HAP-1 (cell line): ENCODE results near the gene PTPRN2.
"Not testable (repeated sequence)": the region's sequence is repeated elsewhere in the genome, so short reads cannot be mapped to it uniquely, and the experiment has no call there.

Experiments
- DNase-seq, 2 experiments: peaks; one replicate each; pipeline ENCODE4 v3.0.0-alpha.2; 2016 to 2020; ENCODE audit warnings: low spot score in 2 of 2
- H3K27me3 ChIP-seq: fragments of 250-450 bp; sonication (Bioruptor Pico); 2 replicates; pipeline ENCODE4 v1.5.1; 2020; ENCODE audit warnings: low read depth, mild to moderate bottlenecking, moderate library complexity
- H3K36me3 ChIP-seq: fragments of 250-450 bp; sonication (Bioruptor Pico); replicated peaks from 2 replicates; pipeline ENCODE4 v1.5.1; 2020; ENCODE audit warnings: mild to moderate bottlenecking
- H3K4me1 ChIP-seq: fragments of 250-450 bp; sonication (Bioruptor Pico); 2 replicates; pipeline ENCODE4 v1.5.1; 2020; ENCODE audit warnings: mild to moderate bottlenecking
- H3K4me3 ChIP-seq: fragments of 250-450 bp; sonication (Bioruptor Pico); 2 replicates; pipeline ENCODE4 v1.5.1; 2020; ENCODE audit warnings: mild to moderate bottlenecking, moderate library complexity
- H3K9me3 ChIP-seq: fragments of 250-450 bp; sonication (Bioruptor Pico); 2 replicates; pipeline ENCODE4 v1.5.1; 2020; ENCODE audit warnings: mild to moderate bottlenecking, moderate library complexity
- in situ Hi-C: fragments of 300-500 bp; cut with MboI; formaldehyde crosslinking; loops from 3 replicates; pipeline ENCODE4 v1.14.3; 2020; ENCODE audit warnings: low sequenced_read_pairs, inconsistent platforms, mixed read lengths

Gene PTPRN2

DNA sequence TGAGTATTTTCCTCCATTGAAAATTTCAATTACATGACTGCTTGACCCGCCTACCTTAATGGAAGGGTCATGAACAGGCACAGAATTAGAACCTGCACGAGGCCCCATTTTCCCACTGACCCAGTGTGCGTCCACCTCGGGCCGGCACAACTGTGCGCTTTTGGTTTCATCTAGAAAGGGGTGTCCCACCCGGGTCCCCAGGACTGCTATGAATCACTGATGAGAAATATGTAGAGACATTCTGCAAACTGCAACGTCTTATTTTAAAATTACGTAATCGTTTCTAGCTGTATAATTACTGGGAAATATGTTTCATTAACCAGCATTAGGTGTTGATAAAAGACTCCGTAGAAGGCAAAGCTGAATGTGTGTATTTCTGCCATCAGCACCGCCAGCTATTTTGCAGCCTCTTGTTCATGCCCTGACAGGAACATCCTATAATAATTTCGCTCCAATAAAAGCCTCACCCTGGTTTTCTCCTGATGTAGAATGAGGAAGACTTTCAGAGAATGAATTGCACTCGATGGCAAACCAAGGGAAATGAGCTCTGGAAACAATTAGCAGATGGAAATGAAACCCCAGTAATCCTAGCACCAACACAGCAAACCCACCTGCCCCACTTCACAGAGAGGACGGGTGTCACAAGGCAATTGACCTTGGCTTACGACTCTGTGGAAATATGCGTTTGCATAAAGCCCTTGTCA lies 688.7 kb downstream of the PTPRN2 start:
- no peak for DNase-seq
- Histone ChIP-seq H3K9me3 (no peaks in the 10 kb centered on the region), H3K36me3 (no peaks in the 10 kb centered on the region), H3K4me1 (no peaks in the 10 kb centered on the region), H3K27me3 (no peaks in the 10 kb centered on the region), H3K4me3 (no peak overlapping the region)
- in situ Hi-C loops = no loop called here

DNA sequence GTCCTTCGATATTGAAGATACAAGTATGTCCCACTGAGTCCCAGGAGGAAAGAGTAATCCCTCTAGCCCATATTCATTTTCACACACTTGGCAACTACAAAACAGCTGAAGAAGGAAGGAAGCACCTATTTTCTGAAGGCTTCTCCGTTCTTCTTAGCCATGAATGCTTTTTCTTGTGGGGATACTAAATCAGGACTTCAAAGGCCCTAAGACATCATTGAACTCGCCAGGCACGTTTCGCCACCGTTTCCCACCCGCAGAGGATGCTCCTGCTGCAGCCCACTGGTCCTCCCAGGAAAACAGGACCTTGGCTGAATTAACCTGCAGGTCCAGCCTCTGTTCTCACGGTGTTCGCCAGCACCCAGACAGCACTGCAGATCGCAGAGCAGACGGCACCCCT lies 689.4 kb downstream of the PTPRN2 start:
- in situ Hi-C loops = no loop called here
- H3K27me3 ChIP-seq = no peaks in the 10 kb centered on the region
- no peaks in the 10 kb centered on the region for H3K9me3 ChIP-seq
- no peaks in the 10 kb centered on the region for H3K4me1 ChIP-seq
- no peak overlapping the region for H3K4me3 ChIP-seq
- H3K36me3 ChIP-seq = no peaks in the 10 kb centered on the region
- no peak for DNase-seq

DNA sequence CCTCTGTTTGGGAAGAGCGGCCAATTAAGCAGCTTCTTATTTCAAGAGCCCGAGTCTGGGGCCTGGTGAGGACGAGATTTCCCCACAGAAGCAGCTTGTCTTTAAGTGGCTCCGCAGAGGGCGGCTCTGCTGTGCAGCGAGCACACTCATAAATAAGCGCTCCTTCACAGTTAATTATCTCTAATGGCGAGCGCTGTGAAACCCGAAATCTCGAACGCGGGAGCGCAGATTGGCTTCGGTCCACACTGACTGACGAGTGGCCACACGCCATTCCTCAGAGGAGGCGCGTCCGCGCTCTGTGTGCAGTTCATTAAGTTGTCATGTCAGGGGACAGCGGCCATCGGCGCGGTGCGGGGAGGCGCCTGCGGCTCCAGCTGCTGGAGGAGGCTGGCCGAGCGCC lies 689.9 kb downstream of the PTPRN2 start:
- no peak for DNase-seq
- no peaks in the 10 kb centered on the region for H3K4me1 ChIP-seq
- no peaks in the 10 kb centered on the region for H3K27me3 ChIP-seq
- no peak overlapping the region for H3K4me3 ChIP-seq
- no peaks in the 10 kb centered on the region for H3K9me3 ChIP-seq
- no peaks in the 10 kb centered on the region for H3K36me3 ChIP-seq
- in situ Hi-C loops = no loop called here

DNA sequence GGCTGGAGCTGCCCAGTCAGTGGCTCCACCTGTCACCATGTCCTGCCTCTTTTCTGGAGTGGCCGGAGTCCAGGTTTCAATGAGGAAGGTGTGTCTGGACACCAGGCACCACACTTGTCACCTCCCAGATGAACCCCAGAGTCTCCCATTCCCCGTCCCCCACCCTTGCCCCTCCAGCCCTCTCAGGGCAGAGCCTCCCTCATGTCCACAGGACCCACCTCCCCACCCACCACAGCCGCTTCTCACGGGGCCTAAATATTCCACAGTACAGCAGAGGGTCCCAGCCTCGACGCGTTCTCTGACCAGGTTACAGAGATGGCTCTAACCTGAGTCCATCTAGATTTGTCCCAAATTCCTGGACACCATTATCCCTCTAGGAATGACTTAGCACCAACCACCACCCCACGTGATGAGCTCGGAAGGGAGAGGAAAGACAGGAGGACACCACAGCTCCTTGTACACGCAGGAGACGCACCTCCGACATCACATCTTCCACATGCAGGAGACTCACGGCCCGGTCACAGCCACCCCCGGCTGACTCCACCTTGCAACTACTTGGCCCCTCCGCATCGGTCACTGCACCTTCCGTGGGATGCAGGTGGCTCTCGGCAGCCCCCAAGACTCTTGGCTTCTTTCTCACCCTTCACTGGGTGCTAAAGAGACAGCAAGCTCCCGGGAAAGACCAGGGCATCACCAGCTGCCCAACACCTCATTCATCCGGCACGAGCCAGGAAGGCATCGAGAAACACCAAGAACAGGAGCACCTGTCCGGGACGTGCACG lies 690.7 kb downstream of the PTPRN2 start:
- H3K4me3 ChIP-seq = no peak overlapping the region
- H3K27me3 ChIP-seq = no peaks in the 10 kb centered on the region
- H3K9me3 ChIP-seq = no peaks in the 10 kb centered on the region
- DNase-seq = no peak
- no peaks in the 10 kb centered on the region for H3K36me3 ChIP-seq
- H3K4me1 ChIP-seq = no peaks in the 10 kb centered on the region
- in situ Hi-C loops = no loop called here

DNA sequence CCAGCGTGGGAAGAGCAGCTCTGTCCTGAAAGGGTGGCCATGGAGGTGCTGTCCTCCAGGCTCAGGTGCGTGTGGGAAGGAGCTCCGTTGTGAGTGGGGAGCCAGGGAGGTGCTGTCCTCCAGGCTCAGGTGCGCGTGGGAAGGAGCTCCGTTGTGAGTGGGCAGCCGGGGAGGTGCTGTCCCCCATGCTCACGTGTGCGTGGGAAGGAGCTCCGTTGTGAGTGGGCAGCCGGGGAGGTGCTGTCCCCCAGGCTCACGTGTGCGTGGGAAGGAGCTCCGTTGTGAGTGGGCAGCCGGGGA lies 691.3 kb downstream of the PTPRN2 start:
- in situ Hi-C loops, H3K9me3 ChIP-seq, H3K27me3 ChIP-seq, DNase-seq, H3K36me3 ChIP-seq, H3K4me3 ChIP-seq, H3K4me1 ChIP-seq: not testable (repeated sequence)

DNA sequence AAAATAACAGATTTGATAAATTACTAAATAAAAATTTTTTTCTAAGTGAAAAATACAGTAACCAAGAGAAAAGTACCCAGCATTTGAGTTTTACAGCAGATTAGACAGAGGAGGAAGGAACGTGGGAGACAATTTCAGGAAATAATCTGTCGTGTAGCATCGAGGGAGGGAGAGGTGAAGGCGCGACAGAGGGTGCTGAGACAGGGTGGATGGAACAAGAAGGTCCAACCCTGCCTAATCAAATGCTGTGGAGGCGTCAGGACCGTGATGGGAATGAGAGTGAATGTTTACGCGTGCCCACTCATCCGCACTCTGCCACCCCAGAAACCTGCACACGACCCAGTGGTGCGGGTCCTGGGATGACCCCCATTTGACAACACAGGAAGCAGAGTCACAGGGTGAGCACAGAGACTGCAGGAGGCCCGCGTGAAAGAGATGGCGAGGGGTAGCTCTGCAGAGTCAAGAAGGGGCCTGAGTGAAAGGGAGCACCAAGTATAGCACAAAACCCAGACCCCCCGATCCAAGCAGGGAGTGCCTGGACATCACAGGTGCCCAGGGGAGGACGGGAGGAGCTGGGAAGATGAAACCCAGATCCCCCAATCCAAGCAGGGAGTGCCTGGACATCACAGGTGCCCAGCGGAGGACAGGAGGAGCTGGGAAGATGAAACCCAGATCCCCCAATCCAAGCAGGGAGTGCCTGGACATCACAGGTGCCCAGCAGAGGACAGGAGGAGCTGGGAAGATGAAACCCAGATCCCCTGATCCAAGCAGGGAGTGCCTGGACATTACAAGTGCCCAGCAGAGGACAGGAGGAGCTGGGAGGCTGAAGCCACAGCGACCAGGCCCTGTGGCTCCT lies 691.9 kb downstream of the PTPRN2 start:
- Histone ChIP-seq H3K4me3 (no peak overlapping the region), H3K36me3 (no peaks in the 10 kb centered on the region), H3K4me1 (no peaks in the 10 kb centered on the region), H3K27me3 (no peaks in the 10 kb centered on the region), H3K9me3 (no peaks in the 10 kb centered on the region)
- DNase-seq = no peak
- in situ Hi-C loops = no loop called here

DNA sequence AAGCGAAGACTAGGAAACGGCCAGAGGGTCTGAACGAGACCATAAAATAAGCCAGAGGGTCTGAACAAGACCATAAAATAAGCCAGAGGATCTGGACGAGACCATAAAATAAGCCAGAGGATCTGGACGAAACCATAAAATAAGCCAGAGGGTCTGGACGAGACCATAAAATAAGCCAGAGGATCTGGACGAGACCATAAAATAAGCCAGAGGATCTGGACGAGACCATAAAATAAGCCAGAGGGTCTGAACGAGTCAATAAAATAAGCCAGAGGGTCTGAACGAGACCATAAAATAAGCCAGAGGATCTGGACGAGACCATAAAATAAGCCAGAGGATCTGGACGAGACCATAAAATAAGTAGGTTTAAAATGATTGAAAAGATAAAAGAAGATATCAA lies 692.5 kb downstream of the PTPRN2 start:
- in situ Hi-C loops, H3K9me3 ChIP-seq, H3K4me3 ChIP-seq, DNase-seq, H3K4me1 ChIP-seq, H3K36me3 ChIP-seq, H3K27me3 ChIP-seq: not testable (repeated sequence)

DNA sequence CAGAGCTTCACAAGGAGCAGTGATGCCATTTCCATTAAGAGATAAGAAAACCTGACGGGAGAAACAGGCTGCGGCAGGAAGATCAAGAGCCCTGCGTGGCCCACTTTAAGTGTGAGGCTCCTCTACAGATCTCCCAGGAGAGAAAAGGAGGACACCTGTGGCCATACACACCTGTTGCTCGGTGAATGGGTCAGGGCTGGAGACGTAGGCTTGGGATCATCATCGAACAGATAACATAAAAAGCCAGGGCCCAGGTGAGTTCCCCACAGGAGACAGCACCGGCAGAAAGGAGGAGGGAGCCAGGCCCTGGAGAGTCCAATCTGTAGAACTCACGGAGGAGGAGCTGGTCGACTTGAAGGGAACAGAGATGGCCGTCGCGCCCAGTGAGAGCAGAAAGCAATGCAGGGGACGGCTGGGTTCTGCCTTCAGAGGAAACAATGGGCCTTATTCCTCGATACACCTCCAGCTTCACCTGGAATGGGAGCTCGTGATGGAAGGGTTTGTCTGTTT lies 694.0 kb downstream of the PTPRN2 start:
- Histone ChIP-seq H3K27me3 (no peaks in the 10 kb centered on the region), H3K36me3 (no peaks in the 10 kb centered on the region), H3K4me3 (no peak overlapping the region), H3K9me3 (no peaks in the 10 kb centered on the region), H3K4me1 (no peaks in the 10 kb centered on the region)
- in situ Hi-C loops = no loop called here
- no peak for DNase-seq

DNA sequence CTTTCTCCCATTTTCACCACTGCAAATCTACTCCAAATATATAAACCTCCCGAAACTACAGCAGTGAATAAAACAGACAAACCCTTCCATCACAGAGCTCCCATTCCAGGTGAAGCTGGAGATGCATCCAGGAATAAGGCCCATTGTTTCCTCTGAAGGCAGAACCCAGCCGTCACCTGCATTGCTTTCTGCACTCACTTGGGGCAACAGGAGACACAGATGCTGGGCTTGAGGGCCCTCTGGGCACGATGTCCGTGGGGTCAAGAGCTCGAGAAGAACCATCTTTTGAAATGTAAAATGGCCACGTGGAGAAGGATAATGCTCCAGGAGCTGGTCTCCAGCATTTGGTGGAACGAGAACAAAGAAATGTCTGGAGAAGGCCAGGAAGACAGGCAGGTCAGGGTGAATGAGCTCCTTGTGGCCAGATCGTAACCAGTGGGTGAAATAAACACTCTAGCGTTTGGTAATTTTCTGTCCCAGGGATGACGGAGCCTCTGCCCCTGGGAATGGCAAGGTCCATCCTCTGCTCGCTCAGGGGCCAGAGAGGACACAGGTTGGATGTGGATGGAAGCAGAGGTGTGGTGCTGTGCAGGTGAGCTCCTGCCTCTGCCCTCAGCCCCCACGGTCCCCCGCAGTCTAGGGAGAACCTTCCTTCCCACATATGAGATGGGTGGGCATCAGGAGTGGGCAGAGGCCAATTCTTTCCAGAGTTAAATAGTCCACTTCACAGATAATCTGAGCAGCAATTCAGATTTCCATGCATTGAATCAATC lies 694.7 kb downstream of the PTPRN2 start:
- no peaks in the 10 kb centered on the region for H3K27me3 ChIP-seq
- in situ Hi-C loops = no loop called here
- H3K9me3 ChIP-seq = no peaks in the 10 kb centered on the region
- H3K4me3 ChIP-seq = no peak overlapping the region
- H3K36me3 ChIP-seq = no peaks in the 10 kb centered on the region
- no peak for DNase-seq
- no peaks in the 10 kb centered on the region for H3K4me1 ChIP-seq

DNA sequence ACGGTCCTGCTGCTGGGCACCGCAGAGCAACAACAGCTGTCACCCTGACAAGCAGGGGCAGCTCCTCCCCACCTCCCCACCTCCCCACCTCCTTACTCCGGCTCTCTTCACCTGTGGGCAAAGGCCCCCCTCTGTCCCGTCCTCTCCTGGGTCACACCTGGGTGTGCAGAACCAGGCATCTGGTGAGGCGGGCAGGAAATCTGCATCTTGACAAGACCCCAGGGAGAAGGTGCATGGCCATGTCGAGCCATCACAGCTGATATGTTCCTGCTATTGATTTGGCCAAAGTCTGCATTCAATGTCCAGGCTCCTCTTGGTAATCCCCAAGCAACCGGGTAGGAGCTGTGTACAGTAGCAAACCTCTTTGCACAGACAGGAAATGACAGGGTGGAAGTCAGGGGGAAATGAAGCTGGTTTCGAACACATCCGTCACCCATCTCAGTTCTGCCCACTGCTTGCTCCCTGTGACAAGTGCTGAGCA lies 696.7 kb downstream of the PTPRN2 start:
- Histone ChIP-seq H3K27me3 (no peaks in the 10 kb centered on the region), H3K4me1 (no peaks in the 10 kb centered on the region), H3K4me3 (no peak overlapping the region), H3K36me3 (no peaks in the 10 kb centered on the region), H3K9me3 (no peaks in the 10 kb centered on the region)
- in situ Hi-C loops = no loop called here
- no peak for DNase-seq

DNA sequence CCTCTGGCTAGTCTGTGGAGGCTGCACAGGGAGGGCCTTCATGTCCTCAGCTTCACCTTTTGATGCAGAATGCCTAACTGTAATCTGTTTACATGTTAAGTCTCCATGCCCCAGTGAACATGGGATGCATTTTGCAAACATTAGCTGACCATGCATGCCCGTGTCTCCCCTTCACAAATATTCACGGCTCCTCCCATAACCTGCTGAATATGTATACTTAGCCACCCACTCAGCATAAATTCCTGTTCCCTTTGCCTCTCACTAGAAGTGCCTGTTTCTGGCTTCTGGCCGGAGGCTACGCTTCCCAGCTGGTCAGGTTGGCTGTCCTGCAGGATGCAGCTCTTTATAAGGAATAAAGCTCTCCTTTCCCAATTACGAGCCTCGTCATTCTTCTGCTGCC lies 698.1 kb downstream of the PTPRN2 start:
- Histone ChIP-seq H3K36me3 (no peaks in the 10 kb centered on the region), H3K4me3 (no peak overlapping the region), H3K27me3 (no peaks in the 10 kb centered on the region), H3K9me3 (no peaks in the 10 kb centered on the region), H3K4me1 (no peaks in the 10 kb centered on the region)
- DNase-seq = no peak
- in situ Hi-C loops = no loop called here

DNA sequence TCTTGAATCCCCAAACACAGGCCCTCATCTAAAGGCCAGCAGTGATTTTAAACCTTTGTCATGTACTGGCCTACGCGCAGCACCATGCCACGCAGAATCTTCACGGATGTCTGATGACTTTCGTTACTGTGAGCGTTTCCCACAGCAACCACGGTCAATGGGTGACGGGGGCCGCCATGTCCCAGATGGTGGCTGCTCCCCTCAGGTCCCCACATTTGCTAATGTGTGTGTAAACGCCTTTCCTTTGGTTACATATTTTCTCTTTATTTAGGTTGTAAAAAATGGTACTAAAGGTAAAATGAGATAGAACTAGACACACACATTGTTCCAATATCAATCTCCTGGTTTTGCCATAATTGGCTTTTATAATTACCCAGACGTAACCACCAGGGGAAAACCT lies 699.0 kb downstream of the PTPRN2 start:
- no peaks in the 10 kb centered on the region for H3K9me3 ChIP-seq
- H3K27me3 ChIP-seq = no peaks in the 10 kb centered on the region
- no peaks in the 10 kb centered on the region for H3K4me1 ChIP-seq
- H3K36me3 ChIP-seq = no peaks in the 10 kb centered on the region
- H3K4me3 ChIP-seq = no peak overlapping the region
- in situ Hi-C loops = no loop called here
- DNase-seq = no peak

DNA sequence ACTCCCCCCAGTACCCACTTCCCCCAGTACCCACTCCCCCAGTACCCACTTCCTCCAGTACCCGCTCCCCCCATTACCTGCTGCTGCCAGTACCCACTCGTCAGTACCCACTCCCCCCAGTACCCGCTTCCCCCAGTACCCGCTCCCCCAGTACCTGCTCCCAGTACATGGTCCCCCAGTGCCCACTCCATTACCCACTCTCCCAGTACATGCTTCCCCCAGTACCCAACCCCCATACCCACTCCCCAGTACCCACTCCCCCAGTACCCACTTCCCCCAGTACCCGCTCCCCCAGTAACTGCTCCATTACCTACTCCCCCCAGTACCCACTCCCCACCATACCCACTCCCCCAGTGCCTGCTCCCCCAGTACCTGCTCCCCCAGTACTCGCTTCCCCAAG lies 700.2 kb downstream of the PTPRN2 start:
- Histone ChIP-seq H3K4me3 (no peak overlapping the region), H3K27me3 (no peaks in the 10 kb centered on the region), H3K36me3 (no peaks in the 10 kb centered on the region), H3K9me3 (no peaks in the 10 kb centered on the region), H3K4me1 (no peaks in the 10 kb centered on the region)
- DNase-seq = no peak
- in situ Hi-C loops = no loop called here
